ENCODE data around the gene KHDRBS2. TPM values are rescaled to one million over a fixed set of nuclear protein-coding genes. Genes with fewer than 3 reads are reported as not detected.

Gene KHDRBS2
- total RNA-seq, 1 donor from 2014 or later: not detected

DNA sequence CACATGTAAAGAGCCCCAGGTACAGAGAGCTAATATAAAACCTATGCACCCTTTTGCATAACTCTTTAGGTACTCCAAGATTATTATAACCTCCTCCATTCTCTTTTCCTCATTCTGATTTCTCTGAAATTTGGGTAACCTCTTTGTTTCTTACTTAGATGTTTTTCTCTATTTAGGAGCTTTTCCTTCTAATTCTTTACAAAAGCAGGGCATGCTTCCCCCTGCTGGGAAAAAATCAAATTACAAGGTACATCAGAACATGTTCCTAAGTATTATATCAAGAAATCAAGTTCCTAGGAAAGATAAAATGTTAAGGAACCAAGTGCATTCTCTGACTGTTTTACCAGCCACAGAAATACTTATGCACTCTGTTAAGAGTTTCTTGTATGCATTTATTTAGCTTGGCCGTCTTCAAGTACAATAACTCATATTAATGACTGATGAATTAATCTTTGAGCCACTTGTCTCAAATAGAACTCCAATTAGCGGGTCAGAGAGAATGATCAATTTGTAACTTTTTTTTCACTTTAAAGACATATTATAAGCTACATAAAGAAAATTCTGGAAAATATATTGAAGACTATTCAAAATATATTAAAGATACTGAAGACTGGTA lies 2.1 kb downstream of the KHDRBS2 start:
- Mint-ChIP-seq H3K4me3 (ENCODE audit: unreplicated experiment) (no peak overlapping the region), H3K27ac (ENCODE audit: unreplicated experiment) (no peak overlapping the region), H3K9me3 (ENCODE audit: unreplicated experiment) (no peaks in the 10 kb centered on the region), H3K36me3 (ENCODE audit: unreplicated experiment) (no peaks in the 10 kb centered on the region), H3K27me3 (ENCODE audit: unreplicated experiment) (peaks cover 20% of the 10 kb centered on the region), H3K4me1 (ENCODE audit: unreplicated experiment) (peaks cover 5% of the 10 kb centered on the region)
- TF ChIP-seq, protein P1, sequence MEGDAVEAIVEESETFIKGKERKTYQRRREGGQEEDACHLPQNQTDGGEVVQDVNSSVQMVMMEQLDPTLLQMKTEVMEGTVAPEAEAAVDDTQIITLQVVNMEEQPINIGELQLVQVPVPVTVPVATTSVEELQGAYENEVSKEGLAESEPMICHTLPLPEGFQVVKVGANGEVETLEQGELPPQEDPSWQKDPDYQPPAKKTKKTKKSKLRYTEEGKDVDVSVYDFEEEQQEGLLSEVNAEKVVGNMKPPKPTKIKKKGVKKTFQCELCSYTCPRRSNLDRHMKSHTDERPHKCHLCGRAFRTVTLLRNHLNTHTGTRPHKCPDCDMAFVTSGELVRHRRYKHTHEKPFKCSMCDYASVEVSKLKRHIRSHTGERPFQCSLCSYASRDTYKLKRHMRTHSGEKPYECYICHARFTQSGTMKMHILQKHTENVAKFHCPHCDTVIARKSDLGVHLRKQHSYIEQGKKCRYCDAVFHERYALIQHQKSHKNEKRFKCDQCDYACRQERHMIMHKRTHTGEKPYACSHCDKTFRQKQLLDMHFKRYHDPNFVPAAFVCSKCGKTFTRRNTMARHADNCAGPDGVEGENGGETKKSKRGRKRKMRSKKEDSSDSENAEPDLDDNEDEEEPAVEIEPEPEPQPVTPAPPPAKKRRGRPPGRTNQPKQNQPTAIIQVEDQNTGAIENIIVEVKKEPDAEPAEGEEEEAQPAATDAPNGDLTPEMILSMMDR (IDR thresholded peaks at IDR 0.05): peak; percentile 58
- DNase-seq (ENCODE audit: extremely low spot score, unreplicated experiment): no peak

DNA sequence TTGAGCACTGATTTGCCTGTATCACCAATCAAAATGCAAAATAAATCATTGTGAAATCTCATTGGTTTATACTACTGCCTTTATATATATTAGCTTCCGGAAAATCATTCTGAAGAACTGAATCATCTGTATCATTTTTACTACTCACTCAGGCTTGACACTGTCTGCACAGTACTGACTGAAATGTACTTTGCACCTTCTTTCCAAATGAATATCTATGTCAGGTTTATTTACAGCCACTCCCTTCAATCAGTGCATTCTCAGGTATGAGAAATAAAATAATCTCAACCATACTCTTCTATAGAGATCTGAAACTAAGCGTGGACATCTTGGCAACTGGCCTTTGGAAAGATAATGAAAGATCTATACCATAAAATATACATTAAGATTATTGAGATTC lies 2.7 kb downstream of the KHDRBS2 start:
- no peak overlapping the region for H3K4me3 Mint-ChIP-seq (ENCODE audit: unreplicated experiment)
- H3K4me1 Mint-ChIP-seq (ENCODE audit: unreplicated experiment): peaks cover 5% of the 10 kb centered on the region
- H3K27me3 Mint-ChIP-seq (ENCODE audit: unreplicated experiment): peaks cover 20% of the 10 kb centered on the region
- no peak overlapping the region for H3K27ac Mint-ChIP-seq (ENCODE audit: unreplicated experiment)
- H3K9me3 Mint-ChIP-seq (ENCODE audit: unreplicated experiment): no peaks in the 10 kb centered on the region
- H3K36me3 Mint-ChIP-seq (ENCODE audit: unreplicated experiment): no peaks in the 10 kb centered on the region
- DNase-seq (ENCODE audit: extremely low spot score, unreplicated experiment): no peak
- TF ChIP-seq, protein P1 (IDR thresholded peaks at IDR 0.05): no peak

DNA sequence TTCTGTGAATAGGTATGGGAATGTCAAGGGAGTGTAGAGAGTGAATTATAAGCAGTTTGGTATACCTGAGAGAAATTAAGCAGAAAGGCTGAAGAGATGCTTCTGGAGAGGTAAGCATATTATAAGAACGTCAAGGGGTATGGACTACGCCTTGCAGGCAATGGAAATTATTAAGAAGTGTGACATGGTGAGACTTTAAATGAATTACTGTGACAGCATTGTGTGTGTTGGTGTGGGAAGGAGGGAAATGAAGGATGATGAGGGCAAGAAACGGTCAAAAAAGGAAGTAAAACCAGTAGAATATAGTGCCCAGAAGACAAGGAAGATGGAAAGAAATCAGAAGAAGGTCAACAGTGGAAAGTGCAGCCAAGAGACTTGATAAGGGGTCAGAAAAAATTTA lies 5.9 kb downstream of the KHDRBS2 start:
- H3K27me3 Mint-ChIP-seq (ENCODE audit: unreplicated experiment): peaks cover 5% of the 10 kb centered on the region
- no peak overlapping the region for H3K27ac Mint-ChIP-seq (ENCODE audit: unreplicated experiment)
- no peaks in the 10 kb centered on the region for H3K36me3 Mint-ChIP-seq (ENCODE audit: unreplicated experiment)
- DNase-seq (ENCODE audit: extremely low spot score, unreplicated experiment): no peak
- TF ChIP-seq, protein P1 (IDR thresholded peaks at IDR 0.05): no peak
- no peaks in the 10 kb centered on the region for H3K4me1 Mint-ChIP-seq (ENCODE audit: unreplicated experiment)
- H3K9me3 Mint-ChIP-seq (ENCODE audit: unreplicated experiment): no peaks in the 10 kb centered on the region
- no peak overlapping the region for H3K4me3 Mint-ChIP-seq (ENCODE audit: unreplicated experiment)

DNA sequence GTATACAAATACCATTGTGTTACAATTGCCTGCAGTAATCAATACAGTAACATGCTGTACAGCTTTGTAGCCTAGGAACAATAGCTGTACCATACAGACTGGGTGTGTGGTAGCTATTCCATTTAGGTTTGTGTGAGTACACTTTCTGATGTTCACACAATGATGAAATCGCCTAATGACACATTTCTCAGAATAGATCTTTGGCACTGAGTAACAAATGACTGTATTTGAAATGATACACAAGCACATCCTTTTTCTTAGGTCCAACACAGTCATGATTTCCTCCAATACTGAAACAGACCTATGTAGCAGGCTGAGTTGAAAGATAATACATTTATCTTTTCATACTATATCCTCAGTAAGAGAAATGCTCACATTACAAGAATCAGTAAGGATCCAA lies 13.9 kb downstream of the KHDRBS2 start:
- no peak overlapping the region for H3K27ac Mint-ChIP-seq (ENCODE audit: unreplicated experiment)
- no peaks in the 10 kb centered on the region for H3K4me1 Mint-ChIP-seq (ENCODE audit: unreplicated experiment)
- H3K9me3 Mint-ChIP-seq (ENCODE audit: unreplicated experiment): no peaks in the 10 kb centered on the region
- H3K36me3 Mint-ChIP-seq (ENCODE audit: unreplicated experiment): no peaks in the 10 kb centered on the region
- H3K4me3 Mint-ChIP-seq (ENCODE audit: unreplicated experiment): no peak overlapping the region
- no peak for DNase-seq (ENCODE audit: extremely low spot score, unreplicated experiment)
- H3K27me3 Mint-ChIP-seq (ENCODE audit: unreplicated experiment): no peaks in the 10 kb centered on the region
- TF ChIP-seq, protein P1 (IDR thresholded peaks at IDR 0.05): no peak

DNA sequence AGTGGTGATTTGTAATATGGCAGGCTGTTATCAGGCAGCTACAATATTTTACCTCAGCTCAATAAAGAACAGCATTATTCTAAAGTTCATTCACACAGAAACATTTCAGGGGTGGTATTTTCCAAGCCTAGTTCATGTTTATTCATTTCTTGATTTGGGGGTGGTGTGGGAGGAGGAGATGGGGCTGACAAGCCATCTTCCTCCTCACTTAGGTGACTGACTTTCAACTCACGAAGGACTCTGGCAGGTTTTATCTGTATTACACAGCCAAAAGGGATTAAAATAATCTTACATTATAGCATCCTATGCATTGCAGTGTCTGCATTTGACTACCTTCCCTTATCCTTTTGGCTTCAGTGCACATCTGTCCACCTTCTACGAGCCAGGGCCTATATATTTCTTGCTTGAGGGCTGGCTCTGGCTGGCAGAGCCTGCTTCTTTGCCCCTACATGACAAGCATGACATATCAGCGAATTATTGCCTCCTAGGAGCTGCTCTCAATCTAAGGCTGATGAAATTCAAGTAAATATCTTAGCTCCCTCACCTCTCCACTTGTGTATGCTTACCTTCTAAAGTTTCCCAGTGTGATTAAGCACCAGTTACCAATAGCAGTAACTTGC lies 20.0 kb downstream of the KHDRBS2 start:
- Mint-ChIP-seq H3K4me3 (ENCODE audit: unreplicated experiment) (no peak overlapping the region), H3K27me3 (ENCODE audit: unreplicated experiment) (no peaks in the 10 kb centered on the region), H3K9me3 (ENCODE audit: unreplicated experiment) (no peaks in the 10 kb centered on the region), H3K36me3 (ENCODE audit: unreplicated experiment) (no peaks in the 10 kb centered on the region), H3K4me1 (ENCODE audit: unreplicated experiment) (no peaks in the 10 kb centered on the region), H3K27ac (ENCODE audit: unreplicated experiment) (no peak overlapping the region)
- TF ChIP-seq, protein P1 (IDR thresholded peaks at IDR 0.05): no peak
- no peak for DNase-seq (ENCODE audit: extremely low spot score, unreplicated experiment)
